B cell (primary cell): ENCODE data around the gene CDC14A. TPM values are rescaled to one million over a fixed set of nuclear protein-coding genes. Genes with fewer than 3 reads are reported as not detected.

ENCODE experiments used
- ATAC-seq: fragments of 200-7000 bp; cut with Tn5 transposase; one replicate; pipeline ENCODE4 v1.10.0; 2021; ENCODE audit warnings: low read depth, mild to moderate bottlenecking, moderate number of reproducible peaks, moderate library complexity
- CTCF ChIA-PET: fragments of 350-600 bp; sonication (Branson Sonifier 250); formaldehyde crosslinking; loops from one replicate; lab custom pipeline; 2021; ENCODE audit warnings: antibody characterized with exemption, inconsistent platforms; lab: Charles Lee
- POLR2A ChIA-PET: fragments of 350-600 bp; sonication (Branson Sonifier 250); formaldehyde crosslinking; loops from one replicate; lab custom pipeline; 2021; ENCODE audit warnings: antibody characterized with exemption; lab: Charles Lee
- DNase-seq: peaks from one replicate; pipeline ENCODE4 v3.0.0; 2013
- H2AFZ ChIP-seq: 2 replicates; pipeline ENCODE4 v1.6.1; 2012; ENCODE audit warnings: mild to moderate bottlenecking, low read depth, low read length; ENCODE audit not compliant: insufficient read depth, poor library complexity, severe bottlenecking
- H3K27ac ChIP-seq, 2 donors: 1 replicate in 1 of 2; 2 replicates in 1 of 2; pipeline ENCODE4 v1.5.1; 2012 to 2013; ENCODE audit warnings: low read length in 2 of 2, mild to moderate bottlenecking in 2 of 2, moderate library complexity in 1 of 2
- H3K27me3 ChIP-seq, 4 experiments: fragments of 200-600 bp in 1 of 4; sonication (generic) in 1 of 4; replicated peaks in 1 of 4; 1 replicate in 2 of 4; 2 replicates in 2 of 4; pipeline versions ENCODE4 v1.6.1 to v1.7.0; 2013 to 2016; ENCODE audit warnings: low read length in 3 of 4, mild to moderate bottlenecking in 2 of 4, mixed read lengths in 1 of 4, moderate library complexity in 1 of 4; ENCODE audit not compliant: insufficient read depth in 4 of 4, control insufficient read depth in 3 of 4; ENCODE audit errors: control extremely low read depth in 1 of 4
- H3K36me3 ChIP-seq, 2 experiments: replicated peaks in 1 of 2; 1 replicate in 1 of 2; 2 replicates in 1 of 2; pipeline versions ENCODE4 v1.6.1 to v1.7.1; 2013; ENCODE audit warnings: low read length in 1 of 2; ENCODE audit not compliant: insufficient read depth in 2 of 2, control insufficient read depth in 1 of 2; ENCODE audit errors: control extremely low read depth in 1 of 2, extremely low read depth in 1 of 2
- H3K4me1 ChIP-seq, 2 donors: fragments of 200-600 bp in 1 of 2; sonication (generic) in 1 of 2; 1 replicate in 1 of 2; 2 replicates in 1 of 2; pipeline versions ENCODE4 v1.5.1 to v1.6.1; 2013 to 2017; ENCODE audit warnings: low read length in 2 of 2; ENCODE audit not compliant: control insufficient read depth in 2 of 2, insufficient read depth in 2 of 2
- H3K4me2 ChIP-seq: replicated peaks from 2 replicates; pipeline ENCODE3; 2012; ENCODE audit warnings: mild to moderate bottlenecking, low read depth, low read length; ENCODE audit not compliant: poor library complexity, severe bottlenecking
- H3K4me3 ChIP-seq, 5 experiments: fragments of 200-600 bp in 1 of 5; sonication (generic) in 1 of 5; 1 replicate in 3 of 5; 2 replicates in 2 of 5; pipeline versions ENCODE4 v1.5.1 to v1.7.0; 2011 to 2016; ENCODE audit warnings: low read length in 4 of 5, mild to moderate bottlenecking in 4 of 5, low read depth in 2 of 5, control low read depth in 1 of 5, moderate library complexity in 1 of 5; ENCODE audit not compliant: insufficient read depth in 1 of 5; ENCODE audit errors: control extremely low read depth in 1 of 5, extremely low read depth in 1 of 5
- H3K79me2 ChIP-seq: fragments of 200-600 bp; sonication (generic); one replicate; pipeline ENCODE4 v1.6.0; 2016; ENCODE audit warnings: low read length; ENCODE audit not compliant: control insufficient read depth, insufficient read depth
- H3K9ac ChIP-seq: fragments of 200-600 bp; sonication (generic); 2 replicates; pipeline ENCODE4 v1.6.1; 2017; ENCODE audit warnings: mild to moderate bottlenecking, low read length, moderate library complexity
- H3K9me3 ChIP-seq, 3 donors: one replicate each; pipeline versions ENCODE4 v1.6.1 to v1.7.1; 2013; ENCODE audit warnings: low read length in 2 of 3; ENCODE audit not compliant: control insufficient read depth in 2 of 3, insufficient read depth in 1 of 3; ENCODE audit errors: control extremely low read depth in 1 of 3
- H4K20me1 ChIP-seq: 2 replicates; pipeline ENCODE4 v1.6.0; 2012; ENCODE audit warnings: mild to moderate bottlenecking, low read length; ENCODE audit not compliant: insufficient read depth, control insufficient read depth, poor library complexity, severe bottlenecking
- H3K27ac Mint-ChIP-seq: one replicate; pipeline ENCODE4 v1.8.0; 2021; ENCODE audit warnings: mixed read lengths
- H3K27me3 Mint-ChIP-seq: one replicate; pipeline ENCODE4 v1.8.0; 2021; ENCODE audit warnings: mixed read lengths
- H3K4me1 Mint-ChIP-seq: one replicate; pipeline ENCODE4 v1.8.0; 2021; ENCODE audit warnings: mixed read lengths
- H3K4me3 Mint-ChIP-seq: one replicate; pipeline ENCODE4 v1.8.0; 2021; ENCODE audit warnings: mixed read lengths
- H3K9me3 Mint-ChIP-seq: one replicate; pipeline ENCODE4 v1.8.0; 2022; ENCODE audit warnings: mixed read lengths; ENCODE audit not compliant: insufficient read depth
- CTCF ChIP-seq: fragments of 200-600 bp; IDR thresholded peaks from one replicate; pipeline ENCODE4 v1.8.0; 2022; ENCODE audit warnings: antibody characterized with exemption, mild to moderate bottlenecking
- EZH2 ChIP-seq: IDR thresholded peaks from 2 replicates; pipeline ENCODE4 v1.6.1; 2012; ENCODE audit warnings: borderline replicate concordance, low read depth, mild to moderate bottlenecking, moderate library complexity, low read length; ENCODE audit not compliant: insufficient read depth, poor library complexity, severe bottlenecking
- WGBS: methylation state at CpG from one replicate; pipeline ENCODE4 v1.1.5; 2013; ENCODE audit warnings: missing lambda C conversion rate; ENCODE audit not compliant: insufficient coverage; 5-methylcytosine and 5-hydroxymethylcytosine counted together
- intact Hi-C: fragments of 100-400 bp; cut with micrococcal nuclease; formaldehyde crosslinking; loops from one replicate; pipeline ENCODE4 v1.10.0; 2022
- polyA plus RNA-seq: library from polyadenylated mRNA; depleted of rRNA; stranded (reverse); fragments of >200 nt; gene quantifications from 2 replicates; pipeline ENCODE4 v1.2.3, GENCODE V29; 2012
- total RNA-seq, 2 donors: library from RNA; stranded (reverse); fragments of 120-200 nt in 1 of 2; gene quantifications; 1 replicate in 1 of 2; 2 replicates in 1 of 2; pipeline versions ENCODE4 v1.2.3 to v1.2.4, GENCODE V29; 2013 to 2022

Gene CDC14A
- total and polyA plus RNA-seq, 2 donors (not counting 1 experiment from before 2014, with no cell fraction given), result 6.1 to 41.7 TPM

DNA sequence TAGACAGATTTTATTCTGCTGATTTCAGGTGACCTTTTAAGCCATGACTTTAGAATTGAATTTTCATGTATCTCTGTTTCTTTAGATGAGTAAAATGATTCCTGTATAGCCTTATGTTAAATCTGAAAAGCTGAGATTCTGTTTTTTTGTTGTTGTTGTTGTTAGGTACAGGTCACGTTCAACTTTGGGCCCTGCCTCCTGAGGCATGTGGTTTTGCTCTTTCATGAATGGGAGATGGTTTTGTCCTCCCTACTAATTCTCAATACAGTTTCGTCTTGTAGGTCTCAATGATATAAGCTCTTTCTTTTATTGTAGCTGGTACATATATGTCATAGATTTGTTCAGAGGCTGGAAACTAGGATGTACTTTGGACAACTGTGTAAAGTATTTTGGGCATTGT is 79.6 kb downstream of the CDC14A start:
- Histone ChIP-seq H2AFZ (no peak overlapping the region), H3K27ac (no peak overlapping the region), H3K4me1 (no peaks in the 10 kb centered on the region), H3K4me3 (no peak overlapping the region), H3K4me2 (no peak overlapping the region), H4K20me1 (peaks cover 9% of the 10 kb centered on the region), H3K9me3 (no peaks in the 10 kb centered on the region), H3K27me3 (no peaks in the 10 kb centered on the region), H3K9ac (no peak overlapping the region), H3K79me2 (peaks cover 12% of the 10 kb centered on the region), H3K36me3 (peaks cover 1 to 7% of the 10 kb centered on the region in 2 experiments)
- no CpG with 5 or more reads among the region's 2 CpGs for WGBS
- intact Hi-C loops, result no loop called here
- no peak overlapping the region for H3K4me3 Mint-ChIP-seq
- peaks cover 6% of the 10 kb centered on the region for H3K4me1 Mint-ChIP-seq
- H3K27ac Mint-ChIP-seq, result no peak overlapping the region
- ATAC-seq (no peak), DNase-seq (no peak)
- POLR2A ChIA-PET, result no interaction called here
- no peaks in the 10 kb centered on the region for H3K27me3 Mint-ChIP-seq
- TF ChIP-seq CTCF (no peak), EZH2 (no peak)
- no peaks in the 10 kb centered on the region for H3K9me3 Mint-ChIP-seq
- CTCF ChIA-PET, result interaction anchor here (1.6 to 1.9 kb wide), 2 partner anchors 24 to 27 kb away, joined by 5 to 6 read pairs; no protein-coding TSS in a partner anchor

- no CpG with 5 or more reads among the region's 1 CpG for WGBS
- no peak overlapping the region for H3K4me2 ChIP-seq
Observed at GRCh38 chr1:100433563-100433962, 81.3 kb downstream of the CDC14A start.

More at GRCh38 chr1:100433563-100433962, 81.3 kb downstream of the CDC14A start:
- DNase-seq, result no peak
- Histone ChIP-seq H3K27me3 (no peaks in the 10 kb centered on the region), H3K4me3 (no peak overlapping the region), H3K4me1 (no peaks in the 10 kb centered on the region), H3K9me3 (no peaks in the 10 kb centered on the region), H2AFZ (no peak overlapping the region), H3K9ac (no peak overlapping the region), H3K79me2 (peaks cover 7% of the 10 kb centered on the region), H4K20me1 (peaks cover 9% of the 10 kb centered on the region), H3K36me3 (peaks cover 2 to 4% of the 10 kb centered on the region in 2 experiments), H3K27ac (no peak overlapping the region)
- ChIA-PET POLR2A (no interaction called here), CTCF (interaction anchor here (1.2 to 1.4 kb wide), 2 partner anchors 10 to 25 kb away, joined by 3 to 5 read pairs; no protein-coding TSS in a partner anchor)
- peaks cover 6% of the 10 kb centered on the region for H3K4me1 Mint-ChIP-seq
- TF ChIP-seq CTCF (no peak), EZH2 (no peak)
- intact Hi-C loops, result no loop called here
- no peak overlapping the region for H3K4me3 Mint-ChIP-seq
- no peak overlapping the region for H3K27ac Mint-ChIP-seq
- no peaks in the 10 kb centered on the region for H3K27me3 Mint-ChIP-seq
- H3K9me3 Mint-ChIP-seq, result no peaks in the 10 kb centered on the region
- ATAC-seq, result no peak
